Stomach (tissue), 9 donors: ENCODE measurements around the gene ZBTB22. TPM values are rescaled to one million over a fixed set of nuclear protein-coding genes. Genes with fewer than 3 reads are reported as not detected.

Source experiments
- DNase-seq, 2 donors: peaks; one replicate each; pipeline versions ENCODE4 v3.0.0 to v3.0.0-alpha.2; 2013 to 2019
- H3K27ac ChIP-seq, 5 donors: fragments of 200-600 bp in 4 of 5; sonication (generic) in 4 of 5; one replicate each; pipeline ENCODE4 v1.5.1; 2013 to 2019; ENCODE audit warnings: mild to moderate bottlenecking in 1 of 5, moderate library complexity in 1 of 5
- H3K27me3 ChIP-seq, 3 donors: fragments of 200-600 bp; sonication (generic); one replicate each; pipeline ENCODE4 v1.5.1; 2017 to 2019; ENCODE audit warnings: mixed run types in 1 of 3
- H3K36me3 ChIP-seq, 4 donors: fragments of 200-600 bp; sonication (generic); 1 replicate in 3 of 4; 2 replicates in 1 of 4; pipeline ENCODE4 v1.5.1; 2016 to 2019
- H3K4me1 ChIP-seq, 4 donors: fragments of 200-600 bp; sonication (generic); one replicate each; pipeline ENCODE4 v1.5.1; 2016 to 2019
- H3K4me3 ChIP-seq, 4 donors: fragments of 200-600 bp; sonication (generic) in 3 of 4; one replicate each; pipeline ENCODE4 v1.5.1; 2016 to 2019; ENCODE audit warnings: mild to moderate bottlenecking in 1 of 4
- H3K9me3 ChIP-seq, 4 donors: fragments of 200-600 bp; sonication (generic); one replicate each; pipeline ENCODE4 v1.5.1; 2016 to 2019
- CTCF ChIP-seq, 7 experiments: fragments of 450-650 bp in 4 of 7; fragments of 200-600 bp in 3 of 7; sonication (generic) in 3 of 7; IDR thresholded peaks; one replicate each; pipeline ENCODE4 v1.5.1; 2016 to 2019; ENCODE audit warnings: antibody characterized with exemption in 7 of 7, control low read depth in 2 of 7, mild to moderate bottlenecking in 1 of 7
- EP300 ChIP-seq: sonication (generic); formaldehyde crosslinking; IDR thresholded peaks from one replicate; pipeline ENCODE4 v1.6.1; 2017; ENCODE audit warnings: antibody characterized with exemption
- POLR2A ChIP-seq, 4 donors: fragments of 450-650 bp; IDR thresholded peaks; one replicate each; pipeline ENCODE4 v1.6.1; 2016; ENCODE audit warnings: antibody characterized with exemption in 4 of 4, control low read depth in 2 of 4, mild to moderate bottlenecking in 1 of 4, moderate library complexity in 1 of 4
- POLR2AphosphoS5 ChIP-seq, 3 donors: sonication (generic); formaldehyde crosslinking; IDR thresholded peaks; one replicate each; pipeline ENCODE4 v1.6.1; 2016; ENCODE audit warnings: antibody characterized with exemption in 3 of 3
- WGBS, 5 donors: extraction: QIAGEN DNeasy Blood & Tissue Kit in 3 of 5; methylation state at CpG; one replicate each; pipeline versions ENCODE4 v1.1.5 to v1.1.7; 2013 to 2018; 5-methylcytosine and 5-hydroxymethylcytosine counted together
- intact Hi-C: fragments of 100-400 bp; cut with DNase I; formaldehyde crosslinking; loops from one replicate; pipeline ENCODE4 v1.15.1; 2023; ENCODE audit warnings: low total_unique reads
- polyA plus RNA-seq, 3 donors: library from polyadenylated mRNA; stranded (reverse); fragments of 200-250 nt; gene quantifications; one replicate each; pipeline ENCODE4 v1.2.3, GENCODE V29; 2013
- total RNA-seq, 5 donors: library from RNA; depleted of rRNA; stranded (reverse); fragments of >200 nt; gene quantifications; one replicate each; pipeline versions ENCODE4 v1.1.0 to v1.2.3, GENCODE V29; 2014 to 2016
- donor health status: healthy with polysubstance abuse.
- donor health status: Bipolar disorder and iron deficiency.
- donor health status: healthy.

The ZBTB22 gene
- total and polyA plus RNA-seq, 8 donors = 1.2 to 45.2 (median 11.1) TPM

GRCh38 chr6:33271117-33271467 is 46.5 kb downstream of the ZBTB22 start:
- Histone ChIP-seq H3K9me3 (no peaks in the 10 kb centered on the region), H3K4me1 (peaks cover 37 to 61% (median 56%) of the 10 kb centered on the region in 4 donors), H3K36me3 (peaks cover 57 to 66% (median 65%) of the 10 kb centered on the region in 4 donors), H3K27me3 (no peaks in the 10 kb centered on the region), H3K27ac (peak overlapping the region; percentile 91 to 96 (median 93)), H3K4me3 (peak overlapping the region; percentile 63 to 77 (median 70))
- intact Hi-C loops = no loop called here
- 1 to 7% (median 2%) methylated on average over 7 of the region's 7 CpGs for WGBS, 5 donors
- no peak for TF ChIP-seq CTCF (IDR thresholded peaks at IDR 0.05)
- no peak for TF ChIP-seq POLR2AphosphoS5 (IDR thresholded peaks at IDR 0.05)
- no peak for TF ChIP-seq POLR2A (IDR thresholded peaks at IDR 0.05)
- TF ChIP-seq EP300 = no peak
- DNase-seq = no peak

Other genes starting within 250 kb of the ZBTB22 start
- 100 to 1,000 TPM in 1 of 5 donors, 10 to 100 TPM in 3, under 1 TPM in 1; 0.29 to 171 (median 39.7) TPM for gene HLA-DPA1, start 244.1 kb downstream of the ZBTB22 start, total RNA-seq
- 10 to 100 TPM; 14.3 to 34.1 (median 23.3) TPM for gene HLA-DPA1, start 244.1 kb downstream of the ZBTB22 start, polyA plus RNA-seq
- 10 to 100 TPM in 4 of 5 donors, not detected in 1; 10.7 to 46.6 (median 31.9) TPM for gene HLA-DPB1, start 241.8 kb downstream of the ZBTB22 start, total RNA-seq
- gene HLA-DPB1, start 241.8 kb downstream of the ZBTB22 start, polyA plus RNA-seq = 10 to 100 TPM; 48.3 to 62.2 (median 51.1) TPM
- gene COL11A2, start 125.3 kb downstream of the ZBTB22 start, total RNA-seq = 1 to 10 TPM in 1 of 5 donors, under 1 TPM in 2, not detected in 2; under 0.01 to 1.5 (median 0.87) TPM
- gene COL11A2, start 125.3 kb downstream of the ZBTB22 start, polyA plus RNA-seq = under 1 TPM in 2 of 3 donors, not detected in 1; 0.19 to 0.88 TPM
- 10 to 100 TPM in 3 of 5 donors, 1 to 10 TPM in 2; 2.9 to 50.4 (median 10.7) TPM for gene RXRB, start 117.1 kb downstream of the ZBTB22 start, total RNA-seq
- 10 to 100 TPM; 15.9 to 32.7 (median 17.3) TPM for gene RXRB, start 117.1 kb downstream of the ZBTB22 start, polyA plus RNA-seq
- 100 to 1,000 TPM in 1 of 5 donors, 10 to 100 TPM in 3, 1 to 10 TPM in 1; 9.3 to 119 (median 75.8) TPM for gene SLC39A7, start 116.9 kb downstream of the ZBTB22 start, total RNA-seq
- 10 to 100 TPM; 33.6 to 59.8 (median 54.5) TPM for gene SLC39A7, start 116.9 kb downstream of the ZBTB22 start, polyA plus RNA-seq
- 10 to 100 TPM in 2 of 5 donors, 1 to 10 TPM in 2, not detected in 1; 8.0 to 24.8 (median 14.5) TPM for gene HSD17B8, start 113.1 kb downstream of the ZBTB22 start, total RNA-seq
- gene HSD17B8, start 113.1 kb downstream of the ZBTB22 start, polyA plus RNA-seq = 10 to 100 TPM; 21.5 to 29.9 (median 24.5) TPM
- gene RING1, start 109.2 kb downstream of the ZBTB22 start, total RNA-seq = 100 to 1,000 TPM in 1 of 5 donors, 10 to 100 TPM in 4; 14.3 to 140 (median 20.7) TPM
- 10 to 100 TPM; 35.1 to 45.4 (median 37.4) TPM for gene RING1, start 109.2 kb downstream of the ZBTB22 start, polyA plus RNA-seq
- gene VPS52, start 45.9 kb downstream of the ZBTB22 start, total RNA-seq = 10 to 100 TPM; 39.7 to 89.3 (median 59.4) TPM
- gene VPS52, start 45.9 kb downstream of the ZBTB22 start, polyA plus RNA-seq = 10 to 100 TPM; 22.6 to 37.2 (median 25.3) TPM
- gene RPS18, start 45.7 kb downstream of the ZBTB22 start, total RNA-seq = 1,000 to 10,000 TPM in 4 of 5 donors, 100 to 1,000 TPM in 1; 279 to 3,666 (median 1,718) TPM
- 1,000 to 10,000 TPM; 4,575 to 9,227 (median 6,928) TPM for gene RPS18, start 45.7 kb downstream of the ZBTB22 start, polyA plus RNA-seq
- gene B3GALT4, start 40.6 kb downstream of the ZBTB22 start, total RNA-seq = 10 to 100 TPM in 4 of 5 donors, not detected in 1; 10.8 to 42.9 (median 32.6) TPM
- 10 to 100 TPM in 2 of 3 donors, 1 to 10 TPM in 1; 9.8 to 11.5 (median 10.5) TPM for gene B3GALT4, start 40.6 kb downstream of the ZBTB22 start, polyA plus RNA-seq
- gene WDR46, start 28.5 kb downstream of the ZBTB22 start, total RNA-seq = 10 to 100 TPM; 42.9 to 72.9 (median 54.5) TPM
- gene WDR46, start 28.5 kb downstream of the ZBTB22 start, polyA plus RNA-seq = 10 to 100 TPM; 47.5 to 65.1 (median 54.4) TPM
- gene PFDN6, start 28.1 kb downstream of the ZBTB22 start, total RNA-seq = 10 to 100 TPM in 3 of 5 donors, 1 to 10 TPM in 1, not detected in 1; 9.7 to 32.9 (median 12.8) TPM
- 100 to 1,000 TPM; 117 to 265 (median 202) TPM for gene PFDN6, start 28.1 kb downstream of the ZBTB22 start, polyA plus RNA-seq
- 100 to 1,000 TPM in 1 of 5 donors, 10 to 100 TPM in 4; 10.4 to 103 (median 52.7) TPM for gene RGL2, start 18.8 kb downstream of the ZBTB22 start, total RNA-seq
- 100 to 1,000 TPM in 1 of 3 donors, 10 to 100 TPM in 2; 37.4 to 112 (median 44.3) TPM for gene RGL2, start 18.8 kb downstream of the ZBTB22 start, polyA plus RNA-seq
- 100 to 1,000 TPM in 2 of 5 donors, 10 to 100 TPM in 3; 29.0 to 242 (median 59.5) TPM for gene TAPBP, start 3.7 kb downstream of the ZBTB22 start, total RNA-seq
- gene TAPBP, start 3.7 kb downstream of the ZBTB22 start, polyA plus RNA-seq = 10 to 100 TPM; 17.0 to 53.5 (median 37.5) TPM
- gene DAXX, start 5.2 kb upstream of the ZBTB22 start, total RNA-seq = 100 to 1,000 TPM in 2 of 5 donors, 10 to 100 TPM in 3; 18.2 to 127 (median 59.8) TPM
- 10 to 100 TPM; 27.5 to 31.3 (median 27.5) TPM for gene DAXX, start 5.2 kb upstream of the ZBTB22 start, polyA plus RNA-seq
- 10 to 100 TPM in 1 of 5 donors, 1 to 10 TPM in 3, not detected in 1; 4.2 to 15.4 (median 6.7) TPM for gene KIFC1, start 74.1 kb upstream of the ZBTB22 start, total RNA-seq
- 1 to 10 TPM in 2 of 3 donors, under 1 TPM in 1; 0.46 to 9.9 (median 5.4) TPM for gene KIFC1, start 74.1 kb upstream of the ZBTB22 start, polyA plus RNA-seq
- gene PHF1, start 93.3 kb upstream of the ZBTB22 start, total RNA-seq = 100 to 1,000 TPM in 1 of 5 donors, 10 to 100 TPM in 4; 22.0 to 125 (median 70.0) TPM
- gene PHF1, start 93.3 kb upstream of the ZBTB22 start, polyA plus RNA-seq = 10 to 100 TPM; 56.3 to 99.9 (median 68.7) TPM
- gene CUTA, start 100.4 kb upstream of the ZBTB22 start, total RNA-seq = 100 to 1,000 TPM in 3 of 5 donors, 10 to 100 TPM in 2; 12.8 to 203 (median 101) TPM
- 100 to 1,000 TPM; 162 to 233 (median 165) TPM for gene CUTA, start 100.4 kb upstream of the ZBTB22 start, polyA plus RNA-seq
- 10 to 100 TPM in 2 of 5 donors, 1 to 10 TPM in 2, under 1 TPM in 1; 0.58 to 78.8 (median 7.7) TPM for gene SYNGAP1, start 102.3 kb upstream of the ZBTB22 start, total RNA-seq
- 1 to 10 TPM; 3.9 to 5.6 (median 4.0) TPM for gene SYNGAP1, start 102.3 kb upstream of the ZBTB22 start, polyA plus RNA-seq
- 1 to 10 TPM in 3 of 5 donors, under 1 TPM in 1, not detected in 1; 0.45 to 7.8 (median 3.1) TPM for gene ZBTB9, start 136.8 kb upstream of the ZBTB22 start, total RNA-seq
- 1 to 10 TPM; 2.4 to 4.2 (median 2.6) TPM for gene ZBTB9, start 136.8 kb upstream of the ZBTB22 start, polyA plus RNA-seq